NB4 (cell line): Measurements from ENCODE around the gene ZFAND6.
"Not testable (repeated sequence)": the region's sequence is repeated elsewhere in the genome, so short reads cannot be mapped to it uniquely, and the experiment has no call there.

ENCODE experiments used
- DNase-seq: peaks from one replicate; pipeline ENCODE4 v3.0.0; 2010; ENCODE audit warnings: low read depth
- H3K4me3 ChIP-seq: one replicate; pipeline ENCODE4 v1.5.1; 2011; ENCODE audit warnings: mild to moderate bottlenecking, low read depth, low read length, moderate library complexity
- MYC ChIP-seq: IDR thresholded peaks from 2 replicates; pipeline ENCODE4 v1.6.1; 2011; ENCODE audit warnings: low read depth, low read length
- POLR2A ChIP-seq: IDR thresholded peaks from 2 replicates; pipeline ENCODE4 v1.6.1; 2011; ENCODE audit warnings: mild to moderate bottlenecking; ENCODE audit not compliant: insufficient read length; ENCODE audit errors: extremely low read depth
- TF ChIP-seq, protein P1 (sequence below): IDR thresholded peaks from 2 replicates; pipeline ENCODE4 v1.6.1; 2011; ENCODE audit warnings: low read depth, low read length
- TF ChIP-seq, protein P2 (sequence below): IDR thresholded peaks from one replicate; pipeline ENCODE4 v1.5.1; 2012; ENCODE audit warnings: low read depth, low read length

ZFAND6 gene

DNA sequence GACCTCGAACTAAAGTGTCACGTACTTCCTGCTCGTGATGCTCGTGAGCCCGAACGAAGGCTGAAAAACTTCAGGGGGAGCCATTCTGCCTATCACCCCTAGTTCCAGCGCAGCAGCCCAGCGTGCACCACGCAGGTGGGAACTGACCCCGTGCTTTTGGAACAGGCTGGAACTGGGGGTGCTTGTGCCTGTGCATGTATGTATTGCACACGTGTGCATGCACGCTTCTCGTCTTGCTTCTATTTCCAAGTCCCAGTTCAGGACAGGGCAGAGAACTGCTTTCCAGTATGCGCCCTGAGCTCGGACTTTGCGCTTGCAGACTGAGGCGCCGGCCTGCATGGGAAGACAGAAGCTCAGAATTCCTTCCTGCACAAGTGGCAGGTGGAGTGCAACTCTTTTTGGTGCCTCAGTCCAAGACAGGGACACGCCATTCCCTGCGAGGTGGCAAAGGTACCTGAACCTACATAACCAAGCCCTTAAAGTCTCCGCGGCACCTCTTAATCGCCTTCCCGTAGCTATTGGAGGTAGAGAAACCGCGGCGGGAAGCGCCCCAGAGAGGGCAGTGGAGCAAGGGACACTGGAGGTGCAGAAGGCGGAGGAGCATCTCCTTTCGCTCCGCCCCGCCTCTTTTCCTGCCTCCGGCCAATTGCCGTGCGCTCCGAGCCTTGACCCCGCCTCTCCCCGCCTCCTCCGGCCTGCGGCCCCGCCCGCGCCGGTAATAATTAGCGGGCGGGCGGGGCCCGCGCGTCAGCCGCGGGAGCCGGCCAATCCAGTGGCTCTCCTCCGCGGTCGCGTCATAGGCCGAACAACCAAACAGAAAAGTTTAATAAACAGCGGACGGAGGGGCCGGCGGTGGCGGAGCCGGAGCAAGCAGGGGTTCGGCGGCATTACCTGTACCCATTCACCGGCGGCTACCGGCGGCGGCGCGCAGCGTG lies at the start of gene ZFAND6:
Gene ZFAND6, plus strand, starts transcription at position 826 of the 935 bp plus-strand sequence. CDS start 60,669 bp downstream, outside the sequence.
- peak; percentile 97 for DNase-seq
- TF ChIP-seq, protein P1, sequence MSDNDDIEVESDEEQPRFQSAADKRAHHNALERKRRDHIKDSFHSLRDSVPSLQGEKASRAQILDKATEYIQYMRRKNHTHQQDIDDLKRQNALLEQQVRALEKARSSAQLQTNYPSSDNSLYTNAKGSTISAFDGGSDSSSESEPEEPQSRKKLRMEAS, result peak; percentile 63; the same call in 1 of the 2 replicates
- peak; percentile 74 for TF ChIP-seq POLR2A
- TF ChIP-seq, protein P2, sequence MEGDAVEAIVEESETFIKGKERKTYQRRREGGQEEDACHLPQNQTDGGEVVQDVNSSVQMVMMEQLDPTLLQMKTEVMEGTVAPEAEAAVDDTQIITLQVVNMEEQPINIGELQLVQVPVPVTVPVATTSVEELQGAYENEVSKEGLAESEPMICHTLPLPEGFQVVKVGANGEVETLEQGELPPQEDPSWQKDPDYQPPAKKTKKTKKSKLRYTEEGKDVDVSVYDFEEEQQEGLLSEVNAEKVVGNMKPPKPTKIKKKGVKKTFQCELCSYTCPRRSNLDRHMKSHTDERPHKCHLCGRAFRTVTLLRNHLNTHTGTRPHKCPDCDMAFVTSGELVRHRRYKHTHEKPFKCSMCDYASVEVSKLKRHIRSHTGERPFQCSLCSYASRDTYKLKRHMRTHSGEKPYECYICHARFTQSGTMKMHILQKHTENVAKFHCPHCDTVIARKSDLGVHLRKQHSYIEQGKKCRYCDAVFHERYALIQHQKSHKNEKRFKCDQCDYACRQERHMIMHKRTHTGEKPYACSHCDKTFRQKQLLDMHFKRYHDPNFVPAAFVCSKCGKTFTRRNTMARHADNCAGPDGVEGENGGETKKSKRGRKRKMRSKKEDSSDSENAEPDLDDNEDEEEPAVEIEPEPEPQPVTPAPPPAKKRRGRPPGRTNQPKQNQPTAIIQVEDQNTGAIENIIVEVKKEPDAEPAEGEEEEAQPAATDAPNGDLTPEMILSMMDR, result no peak
- TF ChIP-seq MYC, result 0 out of 2 replicates have a peak, but pooled peaks have one; percentile 11

DNA sequence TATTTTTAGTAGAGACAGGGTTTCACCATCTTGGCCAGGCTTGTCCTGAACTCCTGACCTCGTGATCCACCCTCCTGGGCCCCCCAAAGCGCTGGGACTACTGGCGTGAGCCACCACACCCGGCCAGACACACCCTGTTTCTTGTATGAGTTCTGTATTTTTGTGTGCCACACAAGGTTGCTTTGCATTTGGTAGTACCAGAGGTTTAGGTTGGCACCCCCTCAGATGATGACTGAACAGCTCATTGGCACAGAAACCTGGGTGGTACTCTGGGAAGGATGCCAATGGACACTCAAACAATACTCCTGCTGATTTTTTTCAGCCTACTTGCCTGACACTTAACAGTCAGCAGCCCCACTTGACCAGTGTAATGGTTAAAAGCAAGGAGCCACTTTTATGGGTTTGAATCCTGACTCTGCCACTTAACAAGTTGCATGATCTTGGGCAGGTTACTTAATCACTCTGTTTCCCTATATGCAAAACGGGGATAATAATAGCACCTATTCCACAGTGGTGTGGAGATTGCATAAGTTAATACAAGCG lies 49.3 kb upstream of the ZFAND6 start:
- TF ChIP-seq, protein P2, result no peak
- TF ChIP-seq, protein P1, result no peak
- TF ChIP-seq POLR2A, result no peak
- no peak for TF ChIP-seq MYC
- no peak for DNase-seq
- no peak overlapping the region for H3K4me3 ChIP-seq

More for the DNA sequence above, at the start of gene ZFAND6:
- H3K4me3 ChIP-seq, result peak within 1 kb of the TSS; percentile 93

DNA sequence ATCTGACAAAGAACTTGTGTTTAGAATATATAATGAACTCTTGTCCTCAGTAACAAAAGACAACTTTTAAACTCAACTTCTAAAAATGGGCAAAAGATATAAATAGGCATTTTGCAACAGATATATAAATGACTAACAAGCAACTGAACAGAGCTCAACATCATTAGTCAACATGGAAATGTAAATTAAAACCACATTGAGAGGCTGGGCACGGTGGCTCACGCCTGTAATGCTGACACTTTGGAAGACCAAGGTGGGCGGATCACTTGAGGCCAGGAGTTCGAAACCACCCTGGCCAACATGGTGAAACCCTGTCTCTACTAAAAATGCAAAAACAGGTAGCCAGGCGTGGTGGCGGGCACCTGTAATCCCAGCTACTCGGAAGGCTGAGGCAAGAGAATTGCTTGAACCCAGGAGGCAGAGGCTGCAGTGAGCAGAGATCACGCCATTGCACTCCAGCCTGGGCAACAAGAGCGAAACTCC lies 48.4 kb upstream of the ZFAND6 start:
- DNase-seq, H3K4me3 ChIP-seq: not testable (repeated sequence)

DNA sequence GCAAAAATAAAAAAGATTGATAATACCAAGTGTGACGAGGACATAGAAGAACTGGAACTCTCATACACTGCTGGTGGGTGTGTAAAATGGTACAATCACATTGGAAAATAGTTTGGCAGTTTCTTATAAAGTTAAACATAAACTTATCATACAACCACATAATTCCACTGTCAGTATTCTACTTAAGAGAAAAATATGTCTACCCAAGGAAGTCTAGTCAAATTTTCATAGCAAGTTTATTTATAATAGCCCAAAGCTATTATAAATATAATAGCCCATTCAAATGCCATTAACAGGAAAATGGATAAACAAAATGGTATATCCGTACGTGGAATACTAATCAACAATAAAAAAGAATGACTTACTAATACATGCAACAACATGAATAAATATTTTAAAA lies 47.9 kb upstream of the ZFAND6 start:
- no peak overlapping the region for H3K4me3 ChIP-seq
- TF ChIP-seq, protein P1, result no peak
- no peak for TF ChIP-seq MYC
- no peak for TF ChIP-seq POLR2A
- TF ChIP-seq, protein P2, result no peak
- no peak for DNase-seq

DNA sequence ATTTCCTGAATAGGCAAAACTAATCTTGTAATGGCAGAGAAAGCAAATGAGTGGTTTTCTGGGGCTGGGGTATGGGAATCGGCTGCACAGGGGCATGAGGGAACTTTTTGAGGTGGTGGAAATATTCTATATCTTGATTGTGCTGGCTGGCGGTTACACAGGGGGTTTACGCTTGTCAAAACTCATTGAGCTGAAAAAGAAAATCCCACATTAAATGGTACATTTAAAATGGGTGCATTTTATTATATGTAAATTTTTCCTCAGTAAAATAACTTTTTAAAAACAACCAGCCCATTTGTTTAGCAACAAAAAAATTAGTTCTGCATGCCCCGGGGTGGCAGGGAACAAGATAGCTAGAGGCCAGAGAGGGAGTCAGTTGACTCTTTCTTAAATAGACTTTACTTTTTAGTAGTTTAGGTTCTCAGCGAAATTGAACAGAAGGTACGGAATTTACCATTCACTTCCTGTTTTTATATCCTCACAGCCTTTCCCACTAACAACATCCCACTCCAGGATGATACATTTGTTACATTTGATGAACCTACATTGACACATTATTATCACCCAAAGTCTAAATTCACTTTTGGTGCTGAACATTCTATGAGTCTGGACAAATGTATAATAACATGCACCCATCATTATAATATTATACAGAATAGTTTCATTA lies 47.3 kb upstream of the ZFAND6 start:
- no peak for TF ChIP-seq POLR2A
- TF ChIP-seq, protein P1, result no peak
- TF ChIP-seq, protein P2, result no peak
- TF ChIP-seq MYC, result no peak
- H3K4me3 ChIP-seq, result no peak overlapping the region
- DNase-seq, result no peak

DNA sequence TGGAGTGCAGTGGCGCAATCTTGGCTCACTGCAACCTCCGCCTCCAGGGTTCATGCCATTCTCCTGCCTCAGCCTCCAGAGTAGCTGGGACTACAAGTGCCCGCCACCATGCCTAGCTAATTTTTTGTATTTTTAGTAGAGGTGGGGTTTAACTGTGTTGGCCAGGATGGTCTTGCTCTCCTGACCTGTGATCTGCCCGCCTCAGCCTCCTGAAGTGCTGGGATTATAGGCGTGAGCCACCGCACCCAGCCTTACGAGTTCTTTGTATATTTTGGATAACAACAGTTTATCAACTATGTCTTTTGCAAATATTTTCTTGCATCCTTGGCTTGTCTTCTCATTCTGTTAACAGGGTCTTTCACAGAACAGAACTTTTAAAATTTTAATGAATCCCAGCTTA lies 45.3 kb upstream of the ZFAND6 start:
- not testable (repeated sequence) for DNase-seq, H3K4me3 ChIP-seq
